ENCODE measurements around the gene B3GLCT. TPM values are rescaled to one million over a fixed set of nuclear protein-coding genes. Genes with fewer than 3 reads are reported as not detected.

B3GLCT gene
- total RNA-seq, 1 experiment from 2014 or later = 3.9 TPM

DNA sequence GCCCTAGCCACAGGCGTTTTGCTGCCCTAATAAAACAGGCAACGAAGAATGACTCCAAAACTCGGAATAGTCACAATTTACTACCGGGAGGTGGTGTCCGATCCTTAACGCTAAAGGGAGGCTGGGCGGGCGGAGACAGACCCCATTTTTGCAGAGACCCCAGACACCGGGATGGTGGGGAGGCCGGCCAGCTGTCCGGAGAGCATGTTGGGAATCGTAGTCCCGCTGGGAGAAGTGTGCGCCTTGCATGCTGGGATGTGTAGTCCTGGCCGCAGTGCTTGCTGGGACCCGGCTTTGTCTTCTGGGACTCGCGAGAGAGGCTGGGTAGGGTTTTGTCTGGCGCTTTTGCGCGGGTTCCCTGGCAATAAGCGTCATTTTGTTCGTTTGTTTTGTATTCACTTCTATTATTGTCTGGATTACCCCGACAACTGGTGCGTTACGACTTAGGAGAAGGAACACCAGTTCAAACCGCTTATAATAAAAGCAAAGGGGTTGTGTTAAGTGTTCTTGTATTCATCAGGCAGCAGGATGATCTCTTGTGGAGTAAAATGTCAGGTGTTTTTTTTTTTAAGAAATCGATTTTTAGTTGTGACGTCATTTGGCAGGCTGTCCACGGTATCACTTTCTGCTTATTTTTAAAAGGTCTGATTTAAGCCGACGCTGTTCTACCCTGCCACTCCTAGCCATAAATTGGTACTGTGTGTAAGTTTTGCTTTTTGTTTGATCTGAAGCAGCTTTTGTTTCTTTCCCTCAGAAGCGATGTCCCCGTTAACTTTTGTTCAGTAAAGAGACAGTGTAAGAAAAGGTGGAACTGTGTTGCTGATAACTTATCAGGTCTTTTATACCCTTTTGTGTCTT lies 37.4 kb upstream of the B3GLCT start:
- CTCF ChIA-PET = no interaction called here
- POLR2A ChIA-PET = no interaction called here
- peak overlapping the region; percentile 87 to 88 for H3K4me3 ChIP-seq (replicated peaks in 1 of 2; ENCODE audit: low read depth in 1 of 2, low read length in 2 of 2)
- RAD21 ChIA-PET (ENCODE audit: low non-redundant PET in 1 of 2, low total read pairs in 2 of 2, uncharacterized antibody in 2 of 2, unreplicated experiment in 2 of 2) = no interaction called here
- H3K4me1 ChIP-seq (ENCODE audit: control insufficient read depth in 1 of 2, insufficient read depth in 2 of 2, low read length in 2 of 2) = peaks cover 13 to 30% of the 10 kb centered on the region in 2 experiments
- H4K20me1 ChIP-seq (ENCODE audit: insufficient read depth) = peaks cover 17% of the 10 kb centered on the region; the same call in 1 of the 2 replicates
- peaks cover 8 to 18% of the 10 kb centered on the region in 2 experiments; a peak in 2 of 4 replicates for H3K36me3 ChIP-seq (ENCODE audit: control insufficient read depth in 1 of 2, insufficient read depth in 2 of 2, low read length in 2 of 2)
- H3K9me2 ChIP-seq (ENCODE audit: insufficient read depth) = no peaks in the 10 kb centered on the region
- H3K4me2 ChIP-seq (ENCODE audit: low read length) = peak overlapping the region; percentile 77
- peak overlapping the region; percentile 79 for H2AFZ ChIP-seq (ENCODE audit: low read depth, low read length, poor library complexity, severe bottlenecking)
- H3K79me2 ChIP-seq (ENCODE audit: insufficient read depth, low read length) = peaks cover 44% of the 10 kb centered on the region
- ATAC-seq (peak; percentile 92), DNase-seq (ENCODE audit: low read depth, low spot score) (peak; percentile 96)
- BruUV-seq (replicated peaks) = TSS peak; percentile 97
- H3K9ac ChIP-seq (ENCODE audit: low read length) = peak overlapping the region; percentile 58
- no peaks in the 10 kb centered on the region for H3K9me3 ChIP-seq (ENCODE audit: control insufficient read depth in 1 of 2, insufficient read depth in 1 of 2, low read depth in 1 of 2, low read length in 2 of 2)
- intact Hi-C loops (cut with micrococcal nuclease) = loop anchor here (5.0 kb wide), 1 partner anchor 115 kb away; no protein-coding TSS in a partner anchor
- H3K27ac ChIP-seq (ENCODE audit: low read depth, low read length) = peak overlapping the region; percentile 97
- no peaks in the 10 kb centered on the region for H3K27me3 ChIP-seq (ENCODE audit: insufficient read depth, low read length)
- TF ChIP-seq, protein P1, sequence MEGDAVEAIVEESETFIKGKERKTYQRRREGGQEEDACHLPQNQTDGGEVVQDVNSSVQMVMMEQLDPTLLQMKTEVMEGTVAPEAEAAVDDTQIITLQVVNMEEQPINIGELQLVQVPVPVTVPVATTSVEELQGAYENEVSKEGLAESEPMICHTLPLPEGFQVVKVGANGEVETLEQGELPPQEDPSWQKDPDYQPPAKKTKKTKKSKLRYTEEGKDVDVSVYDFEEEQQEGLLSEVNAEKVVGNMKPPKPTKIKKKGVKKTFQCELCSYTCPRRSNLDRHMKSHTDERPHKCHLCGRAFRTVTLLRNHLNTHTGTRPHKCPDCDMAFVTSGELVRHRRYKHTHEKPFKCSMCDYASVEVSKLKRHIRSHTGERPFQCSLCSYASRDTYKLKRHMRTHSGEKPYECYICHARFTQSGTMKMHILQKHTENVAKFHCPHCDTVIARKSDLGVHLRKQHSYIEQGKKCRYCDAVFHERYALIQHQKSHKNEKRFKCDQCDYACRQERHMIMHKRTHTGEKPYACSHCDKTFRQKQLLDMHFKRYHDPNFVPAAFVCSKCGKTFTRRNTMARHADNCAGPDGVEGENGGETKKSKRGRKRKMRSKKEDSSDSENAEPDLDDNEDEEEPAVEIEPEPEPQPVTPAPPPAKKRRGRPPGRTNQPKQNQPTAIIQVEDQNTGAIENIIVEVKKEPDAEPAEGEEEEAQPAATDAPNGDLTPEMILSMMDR (IDR thresholded peaks at IDR 0.05 in 2 of 3, conservative IDR thresholded peaks at IDR 0.05 in 1 of 3; ENCODE audit: borderline replicate concordance in 1 of 3, insufficient read depth in 1 of 3, low read depth in 2 of 3, low read length in 2 of 3) = no peak
- peak; percentile 56 for TF ChIP-seq YY1 (IDR thresholded peaks at IDR 0.05; ENCODE audit: extremely low read depth, insufficient replicate concordance, low read depth, low read length)
- TF ChIP-seq EZH2 (IDR thresholded peaks at IDR 0.05) = no peak
- TF ChIP-seq, protein P2, sequence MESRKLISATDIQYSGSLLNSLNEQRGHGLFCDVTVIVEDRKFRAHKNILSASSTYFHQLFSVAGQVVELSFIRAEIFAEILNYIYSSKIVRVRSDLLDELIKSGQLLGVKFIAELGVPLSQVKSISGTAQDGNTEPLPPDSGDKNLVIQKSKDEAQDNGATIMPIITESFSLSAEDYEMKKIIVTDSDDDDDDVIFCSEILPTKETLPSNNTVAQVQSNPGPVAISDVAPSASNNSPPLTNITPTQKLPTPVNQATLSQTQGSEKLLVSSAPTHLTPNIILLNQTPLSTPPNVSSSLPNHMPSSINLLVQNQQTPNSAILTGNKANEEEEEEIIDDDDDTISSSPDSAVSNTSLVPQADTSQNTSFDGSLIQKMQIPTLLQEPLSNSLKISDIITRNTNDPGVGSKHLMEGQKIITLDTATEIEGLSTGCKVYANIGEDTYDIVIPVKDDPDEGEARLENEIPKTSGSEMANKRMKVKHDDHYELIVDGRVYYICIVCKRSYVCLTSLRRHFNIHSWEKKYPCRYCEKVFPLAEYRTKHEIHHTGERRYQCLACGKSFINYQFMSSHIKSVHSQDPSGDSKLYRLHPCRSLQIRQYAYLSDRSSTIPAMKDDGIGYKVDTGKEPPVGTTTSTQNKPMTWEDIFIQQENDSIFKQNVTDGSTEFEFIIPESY (IDR thresholded peaks at IDR 0.05; ENCODE audit: extremely low read depth, insufficient replicate concordance, low read length) = peak; percentile 94
- TF ChIP-seq, protein P3, sequence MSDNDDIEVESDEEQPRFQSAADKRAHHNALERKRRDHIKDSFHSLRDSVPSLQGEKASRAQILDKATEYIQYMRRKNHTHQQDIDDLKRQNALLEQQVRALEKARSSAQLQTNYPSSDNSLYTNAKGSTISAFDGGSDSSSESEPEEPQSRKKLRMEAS (IDR thresholded peaks at IDR 0.05) = peak; percentile 36; the same call in 1 of the 2 replicates
- TF ChIP-seq CEBPB (IDR thresholded peaks at IDR 0.05; ENCODE audit: low read depth) = no peak
- TF ChIP-seq SIN3A (IDR thresholded peaks at IDR 0.05; ENCODE audit: low read depth) = peak; percentile 46; the same call in 1 of the 2 replicates
- peak; percentile 72 for TF ChIP-seq POLR2A (IDR thresholded peaks at IDR 0.05; ENCODE audit: borderline replicate concordance, extremely low read depth, insufficient read depth, insufficient read length)
- TF ChIP-seq, protein P4, sequence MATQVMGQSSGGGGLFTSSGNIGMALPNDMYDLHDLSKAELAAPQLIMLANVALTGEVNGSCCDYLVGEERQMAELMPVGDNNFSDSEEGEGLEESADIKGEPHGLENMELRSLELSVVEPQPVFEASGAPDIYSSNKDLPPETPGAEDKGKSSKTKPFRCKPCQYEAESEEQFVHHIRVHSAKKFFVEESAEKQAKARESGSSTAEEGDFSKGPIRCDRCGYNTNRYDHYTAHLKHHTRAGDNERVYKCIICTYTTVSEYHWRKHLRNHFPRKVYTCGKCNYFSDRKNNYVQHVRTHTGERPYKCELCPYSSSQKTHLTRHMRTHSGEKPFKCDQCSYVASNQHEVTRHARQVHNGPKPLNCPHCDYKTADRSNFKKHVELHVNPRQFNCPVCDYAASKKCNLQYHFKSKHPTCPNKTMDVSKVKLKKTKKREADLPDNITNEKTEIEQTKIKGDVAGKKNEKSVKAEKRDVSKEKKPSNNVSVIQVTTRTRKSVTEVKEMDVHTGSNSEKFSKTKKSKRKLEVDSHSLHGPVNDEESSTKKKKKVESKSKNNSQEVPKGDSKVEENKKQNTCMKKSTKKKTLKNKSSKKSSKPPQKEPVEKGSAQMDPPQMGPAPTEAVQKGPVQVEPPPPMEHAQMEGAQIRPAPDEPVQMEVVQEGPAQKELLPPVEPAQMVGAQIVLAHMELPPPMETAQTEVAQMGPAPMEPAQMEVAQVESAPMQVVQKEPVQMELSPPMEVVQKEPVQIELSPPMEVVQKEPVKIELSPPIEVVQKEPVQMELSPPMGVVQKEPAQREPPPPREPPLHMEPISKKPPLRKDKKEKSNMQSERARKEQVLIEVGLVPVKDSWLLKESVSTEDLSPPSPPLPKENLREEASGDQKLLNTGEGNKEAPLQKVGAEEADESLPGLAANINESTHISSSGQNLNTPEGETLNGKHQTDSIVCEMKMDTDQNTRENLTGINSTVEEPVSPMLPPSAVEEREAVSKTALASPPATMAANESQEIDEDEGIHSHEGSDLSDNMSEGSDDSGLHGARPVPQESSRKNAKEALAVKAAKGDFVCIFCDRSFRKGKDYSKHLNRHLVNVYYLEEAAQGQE (IDR thresholded peaks at IDR 0.05; ENCODE audit: low read depth) = no peak
- TF ChIP-seq, protein P5, sequence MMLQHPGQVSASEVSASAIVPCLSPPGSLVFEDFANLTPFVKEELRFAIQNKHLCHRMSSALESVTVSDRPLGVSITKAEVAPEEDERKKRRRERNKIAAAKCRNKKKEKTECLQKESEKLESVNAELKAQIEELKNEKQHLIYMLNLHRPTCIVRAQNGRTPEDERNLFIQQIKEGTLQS (IDR thresholded peaks at IDR 0.05) = no peak
- TF ChIP-seq FOSL1 (IDR thresholded peaks at IDR 0.05; ENCODE audit: low read depth) = no peak
- no peak for TF ChIP-seq RAD21 (IDR thresholded peaks at IDR 0.05; ENCODE audit: low read depth)
- TF ChIP-seq ELF1 (IDR thresholded peaks at IDR 0.05; ENCODE audit: borderline replicate concordance, low read depth) = peak; percentile 45
- peak; percentile 72 for TF ChIP-seq EGR1 (IDR thresholded peaks at IDR 0.05; ENCODE audit: low read depth)
- no peak for TF ChIP-seq EZH2phosphoT487 (IDR thresholded peaks at IDR 0.05; ENCODE audit: borderline replicate concordance)
- TF ChIP-seq SP1 (IDR thresholded peaks at IDR 0.05; ENCODE audit: low read depth) = peak; percentile 62; the same call in 1 of the 2 replicates
- no peak for TF ChIP-seq JUND (IDR thresholded peaks at IDR 0.05)
- no peak for TF ChIP-seq ZFX (IDR thresholded peaks at IDR 0.05)
- TF ChIP-seq CBX3 (IDR thresholded peaks at IDR 0.05; ENCODE audit: low read depth) = no peak

Measured in HCT116 (cell line).